ENCODE data around the gene CASZ1. TPM values are rescaled to one million over a fixed set of nuclear protein-coding genes. Genes with fewer than 3 reads are reported as not detected.

The CASZ1 gene
- total RNA-seq, 1 donor from 2014 or later: 63.6 TPM

- peak; percentile 9 for TF ChIP-seq CTCF (IDR thresholded peaks at IDR 0.05)
- H3K27ac ChIP-seq: no peak overlapping the region
- H3K4me3 ChIP-seq: no peak overlapping the region
- intact Hi-C loops (cut with DNase I): no loop called here
- H3K9me3 ChIP-seq: no peaks in the 10 kb centered on the region
- no peaks in the 10 kb centered on the region for H3K27me3 ChIP-seq
- H3K4me1 ChIP-seq: peaks cover 56% of the 10 kb centered on the region
- ATAC-seq: no peak
- no peak for DNase-seq
- no peaks in the 10 kb centered on the region for H3K36me3 ChIP-seq
Observed at GRCh38 chr1:10690484-10690883, 106.0 kb downstream of the CASZ1 start.

- H3K27ac ChIP-seq: peak overlapping the region; percentile 77
- no peak overlapping the region for H3K4me3 ChIP-seq
Observed at GRCh38 chr1:10688409-10688786, 108.0 kb downstream of the CASZ1 start.

GRCh38 chr1:10687782-10688408, 108.6 kb downstream of the CASZ1 start:
- peaks cover 62% of the 10 kb centered on the region for H3K4me1 ChIP-seq
- peak overlapping the region; percentile 77 for H3K27ac ChIP-seq
- DNase-seq: no peak
- H3K27me3 ChIP-seq: no peaks in the 10 kb centered on the region
- no peak overlapping the region for H3K4me3 ChIP-seq
- intact Hi-C loops (cut with DNase I): no loop called here
- no peak for ATAC-seq
- H3K36me3 ChIP-seq: no peaks in the 10 kb centered on the region
- no peak for TF ChIP-seq CTCF (IDR thresholded peaks at IDR 0.05)
- H3K9me3 ChIP-seq: no peaks in the 10 kb centered on the region

More at GRCh38 chr1:10688409-10688786, 108.0 kb downstream of the CASZ1 start:
- Histone ChIP-seq H3K9me3 (no peaks in the 10 kb centered on the region), H3K36me3 (no peaks in the 10 kb centered on the region), H3K4me1 (peaks cover 60% of the 10 kb centered on the region), H3K27me3 (no peaks in the 10 kb centered on the region)
- no peak for DNase-seq
- no peak for TF ChIP-seq CTCF (IDR thresholded peaks at IDR 0.05)
- intact Hi-C loops (cut with DNase I): no loop called here
- ATAC-seq: no peak

- ATAC-seq: peak; percentile 6
- Histone ChIP-seq H3K4me3 (no peak overlapping the region), H3K27ac (peak overlapping the region; percentile 77), H3K36me3 (no peaks in the 10 kb centered on the region), H3K27me3 (no peaks in the 10 kb centered on the region), H3K9me3 (no peaks in the 10 kb centered on the region), H3K4me1 (peaks cover 63% of the 10 kb centered on the region)
- DNase-seq: no peak
- intact Hi-C loops (cut with DNase I): no loop called here
- TF ChIP-seq CTCF (IDR thresholded peaks at IDR 0.05): no peak
Observed at GRCh38 chr1:10687251-10687651, 109.2 kb downstream of the CASZ1 start.

- no peaks in the 10 kb centered on the region for H3K36me3 ChIP-seq
- DNase-seq: no peak
- H3K27me3 ChIP-seq: no peaks in the 10 kb centered on the region
- H3K4me1 ChIP-seq: peaks cover 70% of the 10 kb centered on the region
- no peak for ATAC-seq
- intact Hi-C loops (cut with DNase I): no loop called here
- no peak overlapping the region for H3K4me3 ChIP-seq
- H3K9me3 ChIP-seq: no peaks in the 10 kb centered on the region
- peak overlapping the region; percentile 77 for H3K27ac ChIP-seq
- TF ChIP-seq CTCF (IDR thresholded peaks at IDR 0.05): no peak
Observed at GRCh38 chr1:10686404-10687040, 109.9 kb downstream of the CASZ1 start.
